ENCODE measurements around the gene LMF1. TPM values are rescaled to one million over a fixed set of nuclear protein-coding genes. Genes with fewer than 3 reads are reported as not detected.
A peak's percentile ranks its signal among the peaks of the same experiment; 100 is the strongest.

Gene LMF1
- total and polyA plus RNA-seq, 2 of the 8 experiments (the other 6 are each of a cell fraction or from before 2014, with no cell fraction given) = 3.5 to 9.1 TPM

- no peaks in the 10 kb centered on the region; the same call in 1 of the 2 replicates for H3K23me2 ChIP-seq (ENCODE audit: low read depth, low read length)
- peak overlapping the region; percentile 6; the same call in 1 of the 2 replicates for H3K27ac ChIP-seq (ENCODE audit: low read depth, low read length)
- peak overlapping the region; percentile 8 for H3K4ac ChIP-seq (replicated peaks; ENCODE audit: insufficient read length, low read depth, low read length)
- no peak overlapping the region for H2BK15ac ChIP-seq (ENCODE audit: low read length)
- no peak overlapping the region for H2BK5ac ChIP-seq (ENCODE audit: low read depth, low read length)
- peak overlapping the region; percentile 68 to 69 for H3K4me2 ChIP-seq (ENCODE audit: insufficient read depth in 1 of 2, low read depth in 2 of 2, low read length in 2 of 2)
- no peak overlapping the region for H3K14ac ChIP-seq (ENCODE audit: insufficient read length)
- H3K9me3 ChIP-seq (ENCODE audit: insufficient read depth in 2 of 2, low read depth in 1 of 2, low read length in 1 of 2) = peaks cover 0 to 3% of the 10 kb centered on the region in 2 experiments; a peak in 2 of 4 replicates
- H4K5ac ChIP-seq (ENCODE audit: insufficient read length, low read depth, low read length) = peak overlapping the region; percentile 83
- no peaks in the 10 kb centered on the region for H3K79me2 ChIP-seq (ENCODE audit: control insufficient read depth in 1 of 2, insufficient read depth in 2 of 2, low read length in 2 of 2)
- FAIRE-seq = no peak
- no peaks in the 10 kb centered on the region for H3K36me3 ChIP-seq (ENCODE audit: control insufficient read depth in 2 of 4, insufficient read depth in 4 of 4, low read length in 3 of 4)
- CTCF ChIA-PET (ENCODE audit: partially characterized antibody) = no interaction called here
- H2AFZ ChIP-seq (ENCODE audit: low read length) = no peak overlapping the region; the same call in 1 of the 2 replicates
- H3K27me3 ChIP-seq (replicated peaks in 1 of 4; ENCODE audit: control insufficient read depth in 3 of 4, extremely low read depth in 1 of 4, insufficient read depth in 3 of 4, low read length in 3 of 4) = no peaks in the 10 kb centered on the region
- peak overlapping the region in 2 of 4 experiments; percentile 27 to 34; a peak in 2 of 7 replicates for H3K9ac ChIP-seq (replicated peaks in 1 of 4; ENCODE audit: extremely low read depth in 1 of 4, low read depth in 3 of 4, low read length in 3 of 4)
- DNase-seq (ENCODE audit: low read depth in 1 of 2, low spot score in 2 of 2) = peak in 1 of 2 experiments; percentile 61
- 0 out of 2 replicates have a peak, but pooled peaks have one; percentile 29 for TF ChIP-seq GABPA (IDR thresholded peaks at IDR 0.05; ENCODE audit: borderline replicate concordance, insufficient read depth, low read length)
- TF ChIP-seq CHD2 (IDR thresholded peaks at IDR 0.05; ENCODE audit: low read length) = no peak
- TF ChIP-seq CTCF (IDR thresholded peaks at IDR 0.05; ENCODE audit: control extremely low read depth in 1 of 3, insufficient read depth in 1 of 3, low read depth in 1 of 3, low read length in 3 of 3) = peak in 1 of 3 experiments; percentile 1; a peak in 1 of 4 replicates
- TF ChIP-seq ZNF274 (IDR thresholded peaks at IDR 0.05; ENCODE audit: borderline replicate concordance, extremely low read depth, low read length) = no peak
- peak overlapping the region; percentile 83; the same call in 1 of the 2 replicates for H4K8ac ChIP-seq (ENCODE audit: extremely low read depth, insufficient read depth, low read length)
- no peak overlapping the region for H2BK20ac ChIP-seq (ENCODE audit: low read length)
- peak overlapping the region; percentile 20 to 64 (median 25); a peak in 5 of 8 replicates for H3K4me3 ChIP-seq (ENCODE audit: extremely low read depth in 1 of 4, insufficient read depth in 2 of 4, low read depth in 3 of 4, low read length in 4 of 4)
- H3K79me1 ChIP-seq (ENCODE audit: low read depth, low read length) = no peaks in the 10 kb centered on the region
- H3K56ac ChIP-seq (replicated peaks; ENCODE audit: insufficient read length, low read depth, low read length) = no peak overlapping the region
- peak overlapping the region; percentile 23; the same call in 1 of the 2 replicates for H2BK12ac ChIP-seq (ENCODE audit: low read depth, low read length)
- POLR2A ChIA-PET (ENCODE audit: partially characterized antibody) = interaction anchor here (0.8 kb wide), 1 partner anchor 80 kb away, joined by 3 read pairs; no protein-coding TSS in a partner anchor
- no peak overlapping the region for H2AK5ac ChIP-seq (ENCODE audit: low read depth, low read length)
- WGBS, 2 experiments (ENCODE audit: extremely low coverage in 1 of 2, insufficient coverage in 1 of 2, insufficient read length in 1 of 2, insufficient replicate concordance in 2 of 2, low coverage in 1 of 2, low lambda C conversion rate in 2 of 2, missing lambda C conversion rate in 1 of 2) = 62% methylated on average over 38 of the region's 44 CpGs; no CpG with 5 or more reads in 1 of the 2 experiments
- no peak overlapping the region; the same call in none of the 2 replicates for H3K18ac ChIP-seq (ENCODE audit: extremely low read depth, low read length)
- peaks cover 0 to 22% (median 9%) of the 10 kb centered on the region in 4 experiments; a peak in 5 of 7 replicates for H3K4me1 ChIP-seq (replicated peaks in 1 of 4; ENCODE audit: control insufficient read depth in 3 of 4, insufficient read depth in 4 of 4, low read length in 3 of 4)
- peak overlapping the region; percentile 66 for H4K91ac ChIP-seq (replicated peaks; ENCODE audit: insufficient read length, low read length)
- H2BK120ac ChIP-seq (replicated peaks; ENCODE audit: low read depth, low read length) = peak overlapping the region; percentile 78
- H4K20me1 ChIP-seq (replicated peaks in 1 of 2; ENCODE audit: control insufficient read depth in 1 of 2, insufficient read depth in 2 of 2, low read length in 2 of 2) = peaks cover 0 to 3% of the 10 kb centered on the region in 2 experiments
- H3K23ac ChIP-seq (ENCODE audit: insufficient read length) = no peak overlapping the region
These were observed 83.7 kb downstream of the LMF1 start for GRCh38 chr16:886802-887731.

Measured in H1 (cell line).